ENCODE results near the gene ANKRD28.
"Not testable (repeated sequence)": the region's sequence is repeated elsewhere in the genome, so short reads cannot be mapped to it uniquely, and the experiment has no call there.

Gene ANKRD28

DNA sequence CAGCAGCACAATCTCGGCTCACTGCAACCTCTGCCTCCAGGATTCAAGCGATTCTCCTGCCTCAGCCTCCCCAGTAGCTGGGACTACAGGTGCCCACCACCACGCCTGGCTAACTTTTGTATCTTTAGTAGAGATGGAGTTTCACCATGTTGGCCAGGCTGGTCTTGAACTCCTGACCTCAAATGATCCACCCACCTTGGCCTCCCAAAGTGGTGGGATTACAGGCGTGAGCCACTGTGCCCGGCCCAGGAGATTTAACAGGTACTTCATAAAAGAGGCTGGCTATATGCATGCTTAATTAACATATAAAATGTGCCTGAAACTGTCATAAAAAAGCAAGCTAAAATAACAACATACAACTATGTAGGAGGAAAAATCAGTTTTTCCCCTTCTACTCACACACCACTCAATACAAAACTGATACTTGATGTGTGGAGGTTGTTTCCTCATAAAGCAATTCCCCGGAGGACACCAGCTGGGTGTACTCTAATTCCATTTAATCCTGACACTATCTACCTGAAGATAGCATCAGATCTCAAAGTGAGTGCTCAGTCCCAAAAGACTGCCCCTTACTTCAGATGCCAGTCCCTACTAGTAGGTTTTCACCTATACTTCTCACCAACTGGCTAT is 22.7 kb downstream of the ANKRD28 start:
- DNase-seq (ENCODE audit: low read depth in 4 of 4, low spot score in 1 of 4), result not testable (repeated sequence)

DNA sequence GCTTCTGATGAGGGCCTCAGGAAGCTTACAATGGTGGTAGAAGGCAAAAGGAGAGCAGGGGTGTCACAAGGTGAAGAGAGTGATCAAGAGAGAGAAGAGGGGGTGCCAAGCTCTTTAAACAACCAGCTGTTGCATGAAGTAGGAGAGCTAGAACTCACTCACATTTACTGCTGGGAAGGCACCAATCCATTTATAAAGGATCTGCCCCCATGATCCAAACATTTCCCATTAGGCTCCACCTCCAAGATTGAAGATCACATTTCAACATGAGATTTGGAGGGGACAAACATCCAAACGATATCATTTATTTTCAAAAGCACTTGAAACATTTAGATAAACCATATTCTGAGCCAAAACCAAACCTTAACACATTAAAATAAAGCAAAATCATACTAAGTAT is 26.3 kb downstream of the ANKRD28 start:
- no peak for DNase-seq (ENCODE audit: low read depth in 4 of 4, low spot score in 1 of 4)

DNA sequence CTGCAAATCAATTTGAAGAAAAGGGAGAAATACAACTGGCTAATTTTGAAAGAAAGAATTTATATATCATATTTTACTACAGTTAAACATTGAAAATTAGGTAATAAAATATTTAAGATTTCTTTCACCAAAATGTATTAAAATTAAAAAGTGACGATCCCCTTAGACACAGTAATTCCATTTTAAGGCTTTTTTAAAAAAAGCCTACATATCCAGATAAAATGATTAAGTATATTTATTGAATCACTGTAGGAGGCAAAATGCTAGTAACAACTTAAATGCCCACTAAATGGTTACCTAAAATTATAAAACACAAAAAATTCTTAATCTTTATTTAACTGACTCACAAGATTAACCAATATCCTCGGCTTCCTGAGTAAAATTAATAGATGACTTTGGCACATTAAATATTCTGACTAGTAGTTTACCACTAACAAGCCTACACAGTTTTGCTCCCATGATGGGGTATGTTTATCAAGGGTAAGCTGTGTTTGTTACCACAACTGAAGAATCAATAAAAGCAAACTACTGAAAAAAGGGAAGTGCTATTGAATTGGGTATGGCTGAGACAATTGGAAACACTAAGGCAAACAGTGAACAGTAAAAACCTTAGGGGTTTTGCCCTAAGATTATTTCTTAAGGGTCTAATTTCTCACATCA is 28.4 kb downstream of the ANKRD28 start:
- no peak for DNase-seq (ENCODE audit: low read depth in 4 of 4, low spot score in 1 of 4)

DNA sequence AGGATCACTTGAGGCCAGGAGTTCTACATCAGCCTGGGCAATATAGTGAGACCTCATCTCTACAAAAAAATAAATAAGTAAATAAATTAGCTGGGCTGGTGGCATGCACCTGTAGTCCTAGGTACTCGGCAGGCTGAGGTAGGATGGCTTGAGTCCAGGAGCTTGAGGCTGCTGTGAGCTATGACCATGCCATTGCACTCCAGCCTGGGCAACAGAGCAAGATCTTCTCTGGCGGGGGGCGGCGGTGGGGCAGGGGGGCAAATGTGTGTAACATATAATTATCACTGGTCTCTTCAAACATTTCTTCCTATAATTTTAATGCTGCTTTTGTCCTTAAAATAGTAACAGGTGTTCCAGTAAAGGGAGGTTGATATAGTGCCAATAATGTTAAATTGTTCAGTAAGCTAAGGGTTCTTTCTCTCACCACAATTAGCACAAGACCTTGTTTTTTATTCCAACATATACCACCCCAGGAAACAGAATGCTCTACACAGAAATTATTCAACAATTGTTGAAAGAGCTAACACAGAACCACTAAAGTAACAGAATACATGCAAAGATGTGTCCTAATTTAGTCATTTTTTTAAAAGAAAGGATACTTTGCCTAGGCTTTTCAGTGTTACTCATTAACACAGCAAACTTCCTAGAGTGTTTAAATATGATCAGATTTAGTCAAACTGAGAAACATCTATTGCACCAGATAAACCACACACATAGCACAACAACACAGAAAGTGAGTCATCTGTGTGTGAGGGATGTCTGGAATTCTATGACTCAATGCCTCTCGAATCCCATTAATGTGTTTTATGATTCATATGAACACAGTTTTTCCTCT is 29.1 kb downstream of the ANKRD28 start:
- DNase-seq (ENCODE audit: low read depth in 4 of 4, low spot score in 1 of 4), result no peak

DNA sequence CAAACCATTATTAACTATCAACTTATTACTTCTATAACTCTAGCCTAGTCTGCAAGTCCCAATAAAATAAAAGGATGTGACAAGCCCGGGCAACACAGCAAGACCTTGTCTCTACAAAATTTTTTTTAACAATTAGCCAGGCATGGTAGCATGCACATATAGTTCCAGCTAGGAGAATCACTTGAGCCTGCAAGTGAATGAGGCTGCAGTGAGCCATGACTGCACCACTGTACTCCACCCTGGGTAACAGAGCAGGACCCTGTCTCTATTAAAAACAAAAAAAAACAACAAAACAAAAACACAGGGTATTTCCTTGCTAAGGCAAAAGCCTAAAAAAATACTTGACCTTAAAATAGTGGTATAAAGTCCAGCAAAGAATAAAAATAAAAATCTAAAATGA is 31.4 kb downstream of the ANKRD28 start:
- no peak for DNase-seq (ENCODE audit: low read depth in 4 of 4, low spot score in 1 of 4)

DNA sequence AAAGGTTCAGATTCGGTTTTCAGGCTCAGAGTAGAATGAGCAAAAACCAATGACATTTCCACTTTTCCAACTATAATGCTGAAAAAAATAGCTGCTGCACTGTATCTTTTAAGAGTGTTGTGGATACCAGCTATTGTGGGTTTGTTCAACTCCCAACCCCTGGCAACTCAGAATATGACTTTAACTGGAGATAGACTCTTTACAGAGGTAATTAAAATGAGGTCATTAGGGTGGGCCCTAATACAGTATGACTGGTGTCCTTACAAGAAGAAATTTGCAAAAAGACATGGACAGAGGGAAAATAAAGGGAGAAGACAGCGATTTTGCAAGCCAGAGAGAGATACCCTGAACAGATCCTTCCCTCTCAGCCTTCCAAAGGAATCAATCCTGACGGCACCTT is 39.5 kb downstream of the ANKRD28 start:
- no peak for DNase-seq (ENCODE audit: low read depth in 4 of 4, low spot score in 1 of 4)

DNA sequence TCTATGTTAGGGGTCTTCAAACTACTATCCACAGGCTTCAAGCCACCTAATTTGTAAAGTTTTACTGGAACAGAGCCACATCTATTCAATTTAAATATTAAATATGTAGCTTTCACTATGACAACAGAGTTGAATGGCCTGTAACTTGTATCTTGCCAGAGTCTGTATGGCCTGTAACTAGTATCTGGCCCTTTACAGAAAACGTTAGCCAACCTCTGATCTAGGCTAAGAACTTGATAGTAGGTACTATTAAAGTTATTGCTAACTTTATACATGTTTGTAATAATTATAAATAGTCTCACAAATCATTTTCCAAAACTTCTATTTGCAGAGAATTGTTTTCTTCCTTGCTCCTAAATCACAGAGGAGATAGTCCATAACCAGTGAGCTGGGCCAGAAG is 40.0 kb downstream of the ANKRD28 start:
- DNase-seq (ENCODE audit: low read depth in 4 of 4, low spot score in 1 of 4), result no peak

DNA sequence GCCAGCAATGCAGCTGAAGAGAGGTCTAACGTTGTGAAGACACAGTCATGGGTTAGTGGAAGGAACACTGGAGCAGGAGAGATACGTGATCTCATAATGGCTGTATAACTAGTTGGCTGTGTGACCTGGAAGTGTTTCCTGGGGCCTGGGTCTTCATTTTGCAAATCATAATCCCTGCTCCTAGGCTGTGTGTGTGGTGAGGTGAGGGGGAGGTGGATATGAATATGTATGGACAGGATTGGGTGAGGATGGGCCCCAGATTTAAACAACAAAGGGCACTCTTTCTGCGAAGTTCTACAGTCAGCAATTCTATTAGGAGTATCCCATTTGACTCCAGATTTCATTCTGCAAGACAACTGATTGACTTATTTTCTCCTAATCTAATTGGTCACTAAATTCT is 41.3 kb downstream of the ANKRD28 start:
- no peak for DNase-seq (ENCODE audit: low read depth in 4 of 4, low spot score in 1 of 4)

DNA sequence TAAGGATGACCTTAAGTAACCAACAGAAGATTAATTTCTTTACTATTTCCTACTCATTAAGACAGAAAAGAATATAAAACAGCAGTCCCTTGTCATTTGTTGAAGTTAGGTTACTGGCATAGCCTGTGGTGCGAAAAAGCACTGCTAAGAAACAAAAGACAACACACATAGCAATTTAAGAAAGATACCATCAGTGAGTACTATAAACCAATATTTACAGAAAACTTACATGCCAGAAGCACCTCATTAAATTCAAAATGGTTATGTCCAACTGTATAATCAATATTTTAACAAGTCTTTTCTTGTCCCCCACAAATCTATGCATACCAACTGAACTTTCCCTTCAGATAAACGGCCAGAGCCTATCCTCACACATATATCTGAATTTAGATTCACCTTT is 42.0 kb downstream of the ANKRD28 start:
- DNase-seq (ENCODE audit: low read depth in 4 of 4, low spot score in 1 of 4), result no peak

DNA sequence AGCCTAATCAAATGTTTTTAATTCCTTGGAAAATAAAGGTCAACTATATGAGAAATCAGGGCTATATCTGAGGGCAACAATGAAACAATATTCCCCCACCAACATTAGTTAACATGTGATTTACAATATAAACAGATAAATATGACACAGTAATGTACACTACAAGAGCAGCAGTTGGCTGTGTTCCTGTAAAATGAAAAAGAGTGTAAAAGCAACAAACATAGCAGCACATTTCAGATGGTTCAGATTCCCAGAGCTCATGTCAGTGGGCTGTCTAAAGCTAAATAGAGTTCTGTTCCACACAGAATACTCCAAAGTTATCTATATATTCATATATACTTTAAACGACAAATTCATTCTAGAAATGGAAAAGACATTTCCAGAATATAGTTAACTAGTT is 42.6 kb downstream of the ANKRD28 start:
- no peak for DNase-seq (ENCODE audit: low read depth in 4 of 4, low spot score in 1 of 4)

DNA sequence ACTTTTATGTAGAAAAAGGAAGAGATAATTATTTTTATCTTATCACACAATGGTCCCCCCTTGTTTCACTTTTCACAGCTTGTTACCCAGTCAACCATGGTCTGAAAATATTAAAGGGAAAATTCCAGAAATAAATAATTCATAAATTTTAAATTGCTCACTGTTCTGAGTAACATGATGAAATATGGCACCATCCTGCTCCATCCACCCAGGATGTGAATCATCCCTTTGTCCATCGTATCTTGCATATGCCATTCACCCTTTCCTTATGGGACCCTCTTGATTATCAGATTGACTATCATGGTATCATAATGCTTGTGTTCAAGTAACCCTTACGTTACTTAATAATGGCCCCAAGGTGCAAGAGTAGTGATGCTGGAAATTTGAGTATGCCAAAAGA is 43.7 kb downstream of the ANKRD28 start:
- DNase-seq (ENCODE audit: low read depth in 4 of 4, low spot score in 1 of 4), result no peak

DNA sequence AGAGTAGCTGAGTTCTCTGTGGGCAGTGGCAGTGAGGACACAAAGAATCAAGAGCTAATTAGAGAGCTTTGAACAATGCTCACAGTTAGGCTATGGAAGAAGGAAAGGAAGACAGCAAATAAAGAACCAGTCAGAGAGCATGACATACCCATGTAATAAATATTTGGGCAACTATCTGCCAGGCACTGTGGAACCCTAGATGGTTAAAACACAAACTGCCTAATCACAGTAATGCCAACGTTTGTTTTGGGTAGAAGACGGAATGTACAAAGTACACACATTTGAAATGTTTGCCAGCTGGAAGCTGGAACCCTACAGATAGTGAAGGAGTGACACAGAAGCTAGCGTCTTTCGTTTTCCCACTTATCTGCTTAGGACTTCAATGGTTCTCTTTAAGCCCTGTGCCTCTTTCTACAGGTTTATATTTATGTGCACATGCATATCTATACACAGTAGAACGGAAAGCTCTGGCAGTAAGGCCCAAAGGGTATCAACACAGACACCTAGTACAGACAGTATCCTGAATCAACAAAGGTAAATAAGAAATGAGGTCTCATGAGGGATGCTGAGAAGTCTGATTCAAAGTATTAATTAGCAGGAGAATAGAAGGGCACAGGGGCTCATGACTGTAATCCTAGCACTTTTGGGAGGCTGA is 44.6 kb downstream of the ANKRD28 start:
- no peak for DNase-seq (ENCODE audit: low read depth in 4 of 4, low spot score in 1 of 4)

DNA sequence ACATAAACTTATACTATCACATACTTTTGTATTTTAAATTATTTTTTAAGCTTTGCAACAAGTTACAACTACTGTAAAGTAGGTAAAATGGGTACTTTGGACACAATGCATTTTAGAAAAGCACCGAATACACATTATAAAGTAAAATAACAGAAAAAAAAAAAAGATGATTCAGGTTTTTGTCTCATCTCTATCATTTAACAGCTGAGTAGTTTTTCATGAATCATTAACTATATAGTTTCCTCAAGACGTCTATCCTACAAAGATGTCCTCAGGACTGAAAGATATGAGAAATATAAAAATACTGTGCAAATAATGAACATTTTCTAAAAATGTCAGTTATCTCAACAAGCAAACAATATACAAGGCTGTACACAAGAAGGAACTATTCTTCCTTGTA is 46.9 kb downstream of the ANKRD28 start:
- DNase-seq (ENCODE audit: low read depth in 4 of 4, low spot score in 1 of 4), result no peak

DNA sequence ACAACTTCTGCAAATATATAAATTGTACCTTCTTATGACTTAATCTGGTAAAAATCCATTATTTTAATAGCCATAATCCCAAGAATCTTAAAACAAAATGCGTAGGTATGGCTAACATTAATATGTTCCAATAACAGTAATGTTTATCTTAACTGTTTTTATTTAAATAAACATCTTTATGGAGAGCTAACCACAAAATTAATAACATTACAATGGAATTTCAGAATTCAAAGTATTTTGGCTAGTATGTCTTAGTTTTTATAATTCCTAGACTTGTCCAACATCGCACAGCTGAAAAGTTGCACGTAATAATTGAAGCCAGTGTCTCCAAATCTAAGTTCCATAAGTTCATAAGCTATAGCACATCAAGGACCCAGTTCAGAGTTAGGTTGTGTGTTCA is 47.6 kb downstream of the ANKRD28 start:
- DNase-seq (ENCODE audit: low read depth in 4 of 4, low spot score in 1 of 4), result no peak

DNA sequence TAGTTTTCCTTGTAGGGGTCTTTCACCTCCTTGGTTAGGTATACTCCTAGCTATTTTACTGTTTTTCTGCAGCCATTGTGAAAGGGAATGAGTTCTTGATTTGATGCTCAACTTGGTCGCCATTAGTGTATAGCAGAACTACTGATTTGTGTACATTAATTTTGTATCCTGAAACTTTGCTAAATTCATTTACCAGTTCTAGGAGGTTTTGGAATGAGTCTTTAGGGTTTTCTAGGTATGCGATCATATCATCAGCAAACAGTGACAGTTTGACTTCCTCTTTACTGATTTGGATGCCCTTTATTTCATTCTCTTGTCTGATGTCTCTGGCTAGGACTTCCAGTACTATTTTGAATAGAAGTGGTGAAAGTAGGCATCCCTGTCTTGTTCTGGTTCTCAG is 51.9 kb downstream of the ANKRD28 start:
- DNase-seq (ENCODE audit: low read depth in 4 of 4, low spot score in 1 of 4), result not testable (repeated sequence)

DNA sequence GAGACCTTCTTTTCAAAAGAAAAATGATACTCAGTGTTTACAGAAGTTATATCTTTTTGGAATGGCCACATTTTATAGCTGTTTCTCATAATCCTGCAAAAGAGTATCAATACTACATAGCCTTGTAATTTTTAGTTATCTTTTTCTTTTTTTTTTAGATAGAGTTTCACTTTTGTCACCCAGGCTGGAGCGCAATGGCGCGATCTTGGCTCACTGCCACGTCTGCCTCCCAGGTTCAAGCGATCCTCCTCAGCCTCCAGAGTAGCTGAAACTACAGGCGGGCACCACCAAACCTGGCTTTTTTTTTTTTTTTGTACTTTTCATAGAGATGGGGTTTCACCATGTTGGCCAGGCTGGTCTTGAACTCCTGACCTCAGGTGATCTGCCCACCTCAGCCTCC is 53.6 kb downstream of the ANKRD28 start:
- DNase-seq (ENCODE audit: low read depth in 4 of 4, low spot score in 1 of 4), result no peak

DNA sequence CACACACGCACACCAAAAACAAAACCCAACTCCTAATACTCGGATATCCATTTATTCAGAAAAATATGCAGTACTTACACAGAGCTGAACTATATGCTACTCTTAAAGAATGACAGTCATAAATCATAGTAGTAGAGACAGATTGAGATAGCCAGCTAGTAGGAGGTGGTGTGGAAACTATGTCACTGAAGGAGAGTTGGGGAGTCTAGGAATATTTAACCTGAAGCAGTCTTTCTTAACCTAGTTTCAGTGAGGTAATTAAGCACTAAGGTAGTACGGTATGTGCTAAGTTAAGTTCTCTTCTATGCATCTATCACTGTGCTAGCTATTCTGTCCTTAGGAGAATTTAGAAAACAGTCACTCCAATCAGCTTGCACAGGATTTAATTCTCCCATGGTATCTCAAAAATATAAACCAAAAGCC is 54.2 kb downstream of the ANKRD28 start:
- DNase-seq (ENCODE audit: low read depth in 4 of 4, low spot score in 1 of 4), result no peak

DNA sequence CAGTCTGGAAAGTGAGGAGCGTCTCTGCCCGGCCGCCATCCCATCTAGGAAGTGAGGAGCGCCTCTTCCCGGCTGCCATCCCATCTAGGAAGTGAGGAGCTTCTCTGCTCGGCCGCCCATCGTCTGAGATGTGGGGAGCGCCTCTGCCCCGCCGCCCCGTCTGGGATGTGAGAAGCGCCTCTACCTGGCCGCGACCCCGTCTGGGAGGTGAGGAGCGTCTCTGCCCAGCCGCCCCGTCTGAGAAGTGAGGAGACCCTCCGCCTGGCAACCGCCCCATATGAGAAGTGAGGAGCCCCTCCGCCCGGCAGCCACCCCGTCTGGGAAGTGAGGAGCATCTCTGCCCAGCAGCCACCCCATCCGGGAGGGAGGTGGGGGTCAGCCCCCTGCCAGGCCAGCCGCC is 55.5 kb downstream of the ANKRD28 start:
- not testable (repeated sequence) for DNase-seq (ENCODE audit: low read depth in 4 of 4, low spot score in 1 of 4)

DNA sequence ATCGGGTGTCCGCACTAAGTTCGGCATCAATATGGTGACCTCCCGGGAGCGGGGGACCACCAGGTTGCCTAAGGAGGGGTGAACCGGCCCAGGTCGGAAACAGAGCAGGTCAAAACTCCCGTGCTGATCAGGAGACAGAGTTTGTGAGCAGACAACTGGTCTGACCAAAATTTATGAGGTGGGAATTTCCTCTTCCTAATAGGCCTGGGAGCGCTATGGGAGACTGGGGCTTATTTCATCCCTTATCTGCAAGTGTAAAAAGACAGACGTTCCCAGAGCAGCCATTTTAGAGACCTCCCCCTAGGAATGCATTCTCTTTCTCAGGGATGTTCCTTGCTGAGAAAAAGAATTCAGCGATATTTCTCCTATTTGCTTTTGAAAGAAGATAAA is 59.2 kb downstream of the ANKRD28 start:
- DNase-seq (ENCODE audit: low read depth in 4 of 4, low spot score in 1 of 4), result not testable (repeated sequence)

DNA sequence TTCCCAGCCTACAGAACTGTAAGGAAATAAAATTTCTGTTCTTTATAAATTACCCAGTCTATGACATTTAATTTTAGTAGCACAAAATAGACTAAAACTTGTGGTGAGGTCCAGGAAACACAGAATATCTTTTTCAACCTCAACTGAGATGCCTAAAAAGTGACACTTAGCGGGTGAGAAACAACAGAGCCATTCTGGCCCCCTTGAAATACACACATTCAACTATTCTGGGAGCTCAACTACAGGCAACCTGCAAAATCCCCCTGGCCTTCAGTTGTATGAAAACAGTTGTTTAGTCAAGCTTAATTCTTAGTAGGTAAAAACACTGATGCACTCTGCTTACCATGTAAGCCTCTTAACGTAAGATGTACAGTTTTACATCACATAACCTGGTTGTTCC is 66.8 kb downstream of the ANKRD28 start:
- DNase-seq (ENCODE audit: low read depth in 4 of 4, low spot score in 1 of 4), result no peak

DNA sequence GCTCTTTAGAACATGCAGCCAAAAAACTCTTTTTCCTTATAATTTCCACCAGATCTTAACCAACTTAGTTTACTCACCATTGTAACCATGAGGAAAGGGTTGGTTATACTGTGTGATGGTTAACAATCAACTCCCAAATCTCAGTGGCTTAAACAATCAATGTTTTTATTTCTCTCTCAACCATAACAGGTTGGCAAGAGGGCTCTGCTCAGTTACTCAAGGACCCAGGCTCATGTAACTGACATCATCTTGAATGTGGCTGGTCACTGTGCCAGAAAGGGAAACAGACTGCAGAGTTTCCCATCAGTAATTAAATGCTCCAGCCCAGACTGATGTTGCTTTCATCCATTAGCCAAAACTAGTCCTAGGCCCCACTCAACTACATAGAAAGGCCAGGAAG is 69.0 kb downstream of the ANKRD28 start:
- DNase-seq (ENCODE audit: low read depth in 4 of 4, low spot score in 1 of 4), result no peak

DNA sequence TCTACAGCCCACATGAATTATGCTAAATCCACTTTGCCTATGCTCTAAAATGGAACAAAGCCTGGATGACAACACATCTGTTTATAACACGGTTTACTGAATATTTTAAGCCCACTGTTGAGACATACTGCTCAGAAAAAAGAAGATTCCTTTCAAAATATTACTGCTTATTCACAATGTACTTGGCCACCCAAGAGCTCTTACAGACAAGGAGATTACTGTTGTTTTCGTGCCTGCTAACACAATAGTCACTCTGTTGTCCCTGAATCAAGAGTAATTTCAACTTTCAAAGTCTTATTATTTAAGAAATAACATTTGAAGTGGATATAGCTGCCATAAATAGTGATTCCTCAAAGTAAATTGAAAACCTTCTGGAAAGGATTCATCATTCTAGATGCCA is 70.9 kb downstream of the ANKRD28 start:
- no peak for DNase-seq (ENCODE audit: low read depth in 4 of 4, low spot score in 1 of 4)

Data from stimulated activated CD4-positive, alpha-beta T cell treated with anti-CD3 and anti-CD28 coated beads, Interleukin-1b, Interleukin-23, amount 100 ng/mL, for 24 hours (primary cell).